ENCODE measurements around the gene POU2F3. TPM values are rescaled to one million over a fixed set of nuclear protein-coding genes. Genes with fewer than 3 reads are reported as not detected.

The POU2F3 gene
- total RNA-seq, 4 donors from 2014 or later: not detected

DNA sequence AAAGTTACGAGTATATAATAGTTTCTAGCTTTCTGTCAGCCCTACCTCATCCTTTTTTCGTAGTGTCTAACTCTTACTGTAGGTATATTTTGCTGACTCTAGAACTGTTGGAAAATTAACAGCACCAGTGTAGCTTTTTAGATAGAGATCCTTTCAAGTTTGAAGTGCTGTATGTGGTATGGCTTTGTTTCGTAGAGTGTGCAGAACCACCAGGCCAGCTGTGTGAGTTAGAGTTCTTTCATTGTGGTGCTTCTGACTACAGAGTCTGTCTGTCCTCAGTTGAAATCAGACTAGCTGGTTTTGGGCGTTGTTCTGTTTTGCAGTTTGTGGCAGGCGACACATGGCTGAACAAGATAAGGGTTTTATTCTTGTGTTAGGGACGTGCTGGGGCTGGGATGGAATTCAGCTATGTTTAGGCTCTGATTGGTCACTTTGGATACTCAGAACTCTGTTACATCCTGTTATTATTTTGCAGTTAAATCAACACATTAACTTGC is 99.5 kb downstream of the POU2F3 start:
- H3K4me1 ChIP-seq: peaks cover 49 to 74% (median 69%) of the 10 kb centered on the region in 4 donors
- intact Hi-C loops (cut with DNase I): no loop called here
- TF ChIP-seq, protein P1, sequence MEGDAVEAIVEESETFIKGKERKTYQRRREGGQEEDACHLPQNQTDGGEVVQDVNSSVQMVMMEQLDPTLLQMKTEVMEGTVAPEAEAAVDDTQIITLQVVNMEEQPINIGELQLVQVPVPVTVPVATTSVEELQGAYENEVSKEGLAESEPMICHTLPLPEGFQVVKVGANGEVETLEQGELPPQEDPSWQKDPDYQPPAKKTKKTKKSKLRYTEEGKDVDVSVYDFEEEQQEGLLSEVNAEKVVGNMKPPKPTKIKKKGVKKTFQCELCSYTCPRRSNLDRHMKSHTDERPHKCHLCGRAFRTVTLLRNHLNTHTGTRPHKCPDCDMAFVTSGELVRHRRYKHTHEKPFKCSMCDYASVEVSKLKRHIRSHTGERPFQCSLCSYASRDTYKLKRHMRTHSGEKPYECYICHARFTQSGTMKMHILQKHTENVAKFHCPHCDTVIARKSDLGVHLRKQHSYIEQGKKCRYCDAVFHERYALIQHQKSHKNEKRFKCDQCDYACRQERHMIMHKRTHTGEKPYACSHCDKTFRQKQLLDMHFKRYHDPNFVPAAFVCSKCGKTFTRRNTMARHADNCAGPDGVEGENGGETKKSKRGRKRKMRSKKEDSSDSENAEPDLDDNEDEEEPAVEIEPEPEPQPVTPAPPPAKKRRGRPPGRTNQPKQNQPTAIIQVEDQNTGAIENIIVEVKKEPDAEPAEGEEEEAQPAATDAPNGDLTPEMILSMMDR (IDR thresholded peaks at IDR 0.05): no peak
- TF ChIP-seq POLR2A (IDR thresholded peaks at IDR 0.05; ENCODE audit: low read depth) (no peak), POLR2AphosphoS5 (IDR thresholded peaks at IDR 0.05) (peak; percentile 39 to 67), EP300 (IDR thresholded peaks at IDR 0.05) (no peak)

DNA sequence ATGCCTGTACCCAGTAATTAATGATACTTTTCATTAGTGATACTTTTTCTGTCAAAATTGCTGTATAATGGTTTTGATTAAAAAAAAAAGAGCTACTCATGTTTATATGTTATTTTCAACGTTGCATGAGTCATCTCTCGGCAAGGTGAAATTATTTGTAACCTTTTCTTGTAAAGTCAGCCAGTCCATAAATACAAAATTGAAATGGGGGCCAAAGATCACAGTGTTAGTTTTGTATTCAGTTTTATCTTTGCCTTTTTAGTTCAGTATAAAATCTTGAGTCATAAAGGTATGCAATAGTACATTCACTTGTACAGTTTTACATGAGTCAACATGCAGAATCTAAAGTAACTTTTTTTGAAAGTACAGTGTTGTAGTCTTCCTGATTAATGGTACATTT is 100.6 kb downstream of the POU2F3 start:
- H3K4me3 ChIP-seq: peak overlapping the region in 3 of 4 donors; percentile 94 to 99 (median 97)
- TF ChIP-seq, protein P1 (IDR thresholded peaks at IDR 0.05): no peak
- no peak for TF ChIP-seq POLR2AphosphoS5 (IDR thresholded peaks at IDR 0.05)
- TF ChIP-seq EP300 (IDR thresholded peaks at IDR 0.05): no peak
- TF ChIP-seq POLR2A (IDR thresholded peaks at IDR 0.05; ENCODE audit: low read depth): no peak
- peak overlapping the region; percentile 99 to 100 (median 99) for H3K27ac ChIP-seq (replicated peaks in 1 of 4)
- H3K9me3 ChIP-seq: no peaks in the 10 kb centered on the region
- H3K4me1 ChIP-seq: peaks cover 58 to 76% (median 72%) of the 10 kb centered on the region in 4 donors
- 19% methylated on average over 2 of the region's 2 CpGs for WGBS
- intact Hi-C loops (cut with DNase I): loop anchor here (10.0 kb wide), 1 partner anchor 54 kb away; no protein-coding TSS in a partner anchor
- no peak for DNase-seq (ENCODE audit: extremely low spot score)
- no peaks in the 10 kb centered on the region for H3K36me3 ChIP-seq
- no peaks in the 10 kb centered on the region for H3K27me3 ChIP-seq

More for the DNA sequence above, 99.5 kb downstream of the POU2F3 start:
- no peak for DNase-seq (ENCODE audit: extremely low spot score)
- no peaks in the 10 kb centered on the region for H3K9me3 ChIP-seq
- H3K27ac ChIP-seq (replicated peaks in 1 of 4): peak overlapping the region; percentile 99 to 100 (median 99)
- H3K27me3 ChIP-seq: no peaks in the 10 kb centered on the region
- H3K36me3 ChIP-seq: no peaks in the 10 kb centered on the region
- H3K4me3 ChIP-seq: peak overlapping the region; percentile 86 to 99 (median 96)
- 10% methylated on average over 6 of the region's 6 CpGs for WGBS

DNA sequence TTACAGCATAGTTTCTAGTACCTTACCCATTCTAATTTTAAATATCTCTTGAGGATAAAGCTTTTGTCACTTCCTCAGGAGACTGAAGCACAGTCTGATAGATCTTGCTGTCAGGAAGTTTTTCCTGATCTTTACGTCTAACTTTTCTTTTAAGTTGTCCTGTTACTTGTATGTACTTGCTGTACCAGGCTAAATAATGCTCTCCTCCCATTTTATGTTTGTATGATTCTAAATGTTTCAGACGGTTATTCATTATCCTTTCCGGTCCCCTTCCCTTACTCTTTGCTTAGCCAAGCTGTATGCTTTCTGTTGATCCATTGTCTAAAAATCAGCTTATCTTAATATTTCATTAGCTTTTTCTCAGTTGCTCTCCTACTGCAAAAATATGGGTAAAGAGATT is 102.3 kb downstream of the POU2F3 start:
- Histone ChIP-seq H3K4me1 (peaks cover 74 to 88% (median 85%) of the 10 kb centered on the region in 4 donors), H3K27me3 (no peaks in the 10 kb centered on the region), H3K4me3 (no peak overlapping the region), H3K27ac (replicated peaks in 1 of 4) (no peak overlapping the region), H3K36me3 (no peaks in the 10 kb centered on the region), H3K9me3 (no peaks in the 10 kb centered on the region)
- intact Hi-C loops (cut with DNase I): loop anchor here (10.0 kb wide), 1 partner anchor 53 kb away; no protein-coding TSS in a partner anchor
- WGBS: 65% methylated on average over 3 of the region's 3 CpGs
- TF ChIP-seq EP300 (IDR thresholded peaks at IDR 0.05) (no peak), POLR2A (IDR thresholded peaks at IDR 0.05; ENCODE audit: low read depth) (no peak), POLR2AphosphoS5 (IDR thresholded peaks at IDR 0.05) (no peak)
- TF ChIP-seq, protein P1 (IDR thresholded peaks at IDR 0.05): no peak
- no peak for DNase-seq (ENCODE audit: extremely low spot score)

DNA sequence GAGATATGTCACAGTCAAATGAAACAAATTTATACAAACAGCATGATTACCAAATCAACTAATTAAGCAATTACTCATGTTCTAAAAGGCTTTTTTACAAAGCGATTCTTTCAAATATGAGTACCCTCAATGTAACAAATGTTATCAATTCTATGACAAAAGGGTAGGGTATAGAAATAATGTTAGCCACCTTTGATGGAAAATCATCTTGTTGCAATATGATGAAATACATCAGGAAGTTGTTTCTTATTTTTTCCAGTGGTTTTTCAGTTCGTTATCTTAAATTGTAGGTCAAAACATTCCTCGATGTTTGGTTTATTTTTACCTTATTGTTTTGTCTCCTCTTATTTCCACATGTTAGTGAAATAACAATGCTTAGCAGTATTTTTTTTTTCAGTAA is 102.7 kb downstream of the POU2F3 start:
- 78% methylated on average over 3 of the region's 3 CpGs for WGBS
- Histone ChIP-seq H3K4me1 (peaks cover 78 to 92% (median 89%) of the 10 kb centered on the region in 4 donors), H3K36me3 (no peaks in the 10 kb centered on the region), H3K4me3 (no peak overlapping the region), H3K27me3 (no peaks in the 10 kb centered on the region), H3K27ac (replicated peaks in 1 of 4) (no peak overlapping the region), H3K9me3 (no peaks in the 10 kb centered on the region)
- no peak for DNase-seq (ENCODE audit: extremely low spot score)
- intact Hi-C loops (cut with DNase I): loop anchor here (10.0 kb wide), 1 partner anchor 52 kb away; no protein-coding TSS in a partner anchor
- TF ChIP-seq POLR2AphosphoS5 (IDR thresholded peaks at IDR 0.05) (no peak), EP300 (IDR thresholded peaks at IDR 0.05) (no peak)

DNA sequence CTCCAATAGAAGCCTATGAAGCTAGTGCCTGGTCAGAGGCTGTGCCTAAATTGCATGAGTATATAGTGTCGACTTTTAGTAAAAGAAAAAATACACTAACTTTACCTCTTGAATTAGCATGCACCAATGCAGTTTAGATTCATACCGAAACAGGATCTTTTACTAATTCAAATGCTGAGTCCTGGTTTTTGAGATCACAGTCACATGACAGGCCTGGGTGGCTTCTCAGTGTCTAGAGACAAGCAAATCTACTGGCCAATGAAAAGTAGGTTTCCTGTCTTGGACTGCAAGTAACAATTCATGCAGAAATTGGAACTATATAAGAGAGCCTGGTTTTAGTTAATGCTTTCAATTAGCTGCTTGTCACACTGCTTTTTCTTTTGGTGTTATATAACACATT is 103.5 kb downstream of the POU2F3 start:
- H3K36me3 ChIP-seq: no peaks in the 10 kb centered on the region
- intact Hi-C loops (cut with DNase I): loop anchor here (10.0 kb wide), 1 partner anchor 51 kb away; no protein-coding TSS in a partner anchor
- no peak for DNase-seq (ENCODE audit: extremely low spot score)
- H3K4me1 ChIP-seq: peaks cover 86 to 96% (median 93%) of the 10 kb centered on the region in 4 donors
- WGBS: 81% methylated on average over 2 of the region's 2 CpGs
- no peak overlapping the region for H3K4me3 ChIP-seq
- no peaks in the 10 kb centered on the region for H3K27me3 ChIP-seq
- TF ChIP-seq EP300 (IDR thresholded peaks at IDR 0.05): no peak
- TF ChIP-seq, protein P1 (IDR thresholded peaks at IDR 0.05): no peak
- no peak for TF ChIP-seq POLR2A (IDR thresholded peaks at IDR 0.05; ENCODE audit: low read depth)
- TF ChIP-seq POLR2AphosphoS5 (IDR thresholded peaks at IDR 0.05): no peak
- no peak overlapping the region for H3K27ac ChIP-seq (replicated peaks in 1 of 4)
- no peaks in the 10 kb centered on the region for H3K9me3 ChIP-seq

Measured in esophagus muscularis mucosa (tissue), 4 donors.